Psoas muscle (tissue), 8 donors: ENCODE results near the gene GDPD5. TPM values are rescaled to one million over a fixed set of nuclear protein-coding genes. Genes with fewer than 3 reads are reported as not detected.

ENCODE experiments used
- ATAC-seq, 4 donors: fragments of 200-7000 bp; cut with Tn5 transposase; one replicate each; pipeline ENCODE4 v1.9.1; 2020; ENCODE audit warnings: moderate library complexity in 3 of 4, mild to moderate bottlenecking in 2 of 4
- DNase-seq, 2 donors: peaks; one replicate each; pipeline ENCODE4 v3.0.0-alpha.2; 2020
- H3K27ac ChIP-seq: fragments of 200-600 bp; one replicate; pipeline ENCODE4 v1.8.0; 2022
- H3K27me3 ChIP-seq, 3 donors: fragments of 200-600 bp in 1 of 3; one replicate each; pipeline versions ENCODE4 v1.6.1 to v1.8.0; 2013 to 2022; ENCODE audit warnings: low read length in 2 of 3, mild to moderate bottlenecking in 2 of 3, moderate library complexity in 1 of 3; ENCODE audit not compliant: insufficient read depth in 3 of 3
- H3K36me3 ChIP-seq, 2 donors: fragments of 200-600 bp in 1 of 2; one replicate each; pipeline versions ENCODE4 v1.6.1 to v1.8.0; 2013 to 2022; ENCODE audit warnings: low read depth in 1 of 2, mild to moderate bottlenecking in 1 of 2, moderate library complexity in 1 of 2; ENCODE audit not compliant: insufficient read depth in 1 of 2
- H3K4me1 ChIP-seq: fragments of 200-600 bp; one replicate; pipeline ENCODE4 v1.8.0; 2022
- H3K4me3 ChIP-seq: fragments of 200-600 bp; one replicate; pipeline ENCODE4 v1.8.0; 2022; ENCODE audit warnings: mild to moderate bottlenecking
- H3K9me3 ChIP-seq: fragments of 200-600 bp; one replicate; pipeline ENCODE4 v1.8.0; 2022
- WGBS, 3 donors: extraction: QIAGEN DNeasy Blood & Tissue Kit; methylation state at CpG; one replicate each; pipeline versions ENCODE4 v1.1.6 to v1.1.7; 2013; 5-methylcytosine and 5-hydroxymethylcytosine counted together
- intact Hi-C, 2 donors: fragments of 100-400 bp; cut with DNase I; formaldehyde crosslinking; loops; one replicate each; pipeline versions ENCODE4 v1.11.0 to v1.14.2; 2022
- polyA plus RNA-seq, 3 donors: library from polyadenylated mRNA; stranded (reverse); fragments of 200-250 nt; gene quantifications; one replicate each; pipeline ENCODE4 v1.2.3, GENCODE V29; 2013
- total RNA-seq, 4 donors: library from RNA; stranded (reverse); fragmentation: NEBNext Ultra II Directional in 2 of 4; extraction: Animal tissue kit (Norgen Biotek cat#: 25700) in 2 of 4; gene quantifications; one replicate each; pipeline versions ENCODE4 v1.2.1 to v1.2.4, GENCODE V29; 2021 to 2023
- TF ChIP-seq, protein P1 (sequence below): fragments of 200-600 bp; IDR thresholded peaks from one replicate; pipeline ENCODE4 v1.8.0; 2022; ENCODE audit warnings: antibody characterized with exemption
- donor health status: healthy with polysubstance abuse.
- donor health status: DM: no; HTN: no; CAD: no; lungs with moderate emphysema.
- donor health status: Bipolar disorder and iron deficiency.
- donor health status: healthy.
- donor health status: DM: yes; HTN: yes; CAD: no.
- donor health status: DM: no; HTN: no; CAD: no.
- donor health status: DM: no; HTN: no; CAD: no.
- donor health status: DM: yes; HTN: yes; CAD: no.

The GDPD5 gene
- total and polyA plus RNA-seq, 7 donors = 2.7 to 16.5 (median 11.5) TPM

DNA sequence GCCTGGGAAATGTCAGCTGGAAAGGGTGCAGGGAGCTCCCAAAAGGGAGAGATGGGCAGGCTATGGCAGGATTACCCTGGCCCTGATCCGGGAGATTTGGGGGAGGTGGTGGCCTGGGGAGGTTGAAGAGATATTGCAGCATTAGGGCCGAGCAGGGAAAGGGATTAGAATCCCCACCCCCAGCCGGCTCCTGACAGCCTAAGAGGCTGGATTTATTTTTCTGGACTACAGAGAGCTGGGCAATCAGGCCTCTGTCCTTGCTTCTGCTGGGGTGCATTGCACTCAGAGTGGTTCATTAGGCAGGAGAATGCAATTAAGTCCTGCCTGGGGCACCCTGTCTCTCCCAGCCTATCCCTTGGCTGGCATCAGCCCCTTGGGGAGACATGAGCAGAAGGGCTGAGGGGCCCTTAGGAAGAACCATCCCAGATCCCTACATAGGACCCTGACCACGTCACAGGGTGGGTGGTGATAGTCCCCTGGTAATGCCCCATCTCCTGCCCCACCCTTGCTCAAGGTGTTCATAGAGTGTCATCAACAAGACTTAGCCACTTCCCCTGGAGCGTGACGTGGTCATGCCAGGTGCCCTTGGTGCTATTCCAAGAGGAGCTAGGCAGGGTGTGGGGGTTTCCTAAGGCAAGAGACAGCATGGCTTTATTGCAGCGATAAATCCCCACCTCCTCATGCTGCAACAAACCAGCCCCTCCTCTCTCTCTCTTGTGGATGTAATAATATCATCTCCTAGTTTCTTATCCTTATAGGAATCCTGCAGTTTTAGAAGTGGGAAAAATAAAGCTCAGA, 54.4 kb downstream of the GDPD5 start:
- ATAC-seq = no peak
- Histone ChIP-seq H3K27me3 (no peaks in the 10 kb centered on the region), H3K27ac (no peak overlapping the region), H3K4me1 (peaks cover 19% of the 10 kb centered on the region), H3K36me3 (no peaks in the 10 kb centered on the region), H3K9me3 (no peaks in the 10 kb centered on the region), H3K4me3 (no peak overlapping the region)
- TF ChIP-seq, protein P1, sequence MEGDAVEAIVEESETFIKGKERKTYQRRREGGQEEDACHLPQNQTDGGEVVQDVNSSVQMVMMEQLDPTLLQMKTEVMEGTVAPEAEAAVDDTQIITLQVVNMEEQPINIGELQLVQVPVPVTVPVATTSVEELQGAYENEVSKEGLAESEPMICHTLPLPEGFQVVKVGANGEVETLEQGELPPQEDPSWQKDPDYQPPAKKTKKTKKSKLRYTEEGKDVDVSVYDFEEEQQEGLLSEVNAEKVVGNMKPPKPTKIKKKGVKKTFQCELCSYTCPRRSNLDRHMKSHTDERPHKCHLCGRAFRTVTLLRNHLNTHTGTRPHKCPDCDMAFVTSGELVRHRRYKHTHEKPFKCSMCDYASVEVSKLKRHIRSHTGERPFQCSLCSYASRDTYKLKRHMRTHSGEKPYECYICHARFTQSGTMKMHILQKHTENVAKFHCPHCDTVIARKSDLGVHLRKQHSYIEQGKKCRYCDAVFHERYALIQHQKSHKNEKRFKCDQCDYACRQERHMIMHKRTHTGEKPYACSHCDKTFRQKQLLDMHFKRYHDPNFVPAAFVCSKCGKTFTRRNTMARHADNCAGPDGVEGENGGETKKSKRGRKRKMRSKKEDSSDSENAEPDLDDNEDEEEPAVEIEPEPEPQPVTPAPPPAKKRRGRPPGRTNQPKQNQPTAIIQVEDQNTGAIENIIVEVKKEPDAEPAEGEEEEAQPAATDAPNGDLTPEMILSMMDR = no peak
- no peak for DNase-seq
- WGBS, 3 donors = 87 to 90% (median 89%) methylated on average over 7 of the region's 7 CpGs
- intact Hi-C loops = loop anchor here in 1 of 2 donors (2.0 kb wide), 1 partner anchor 57 kb away; no protein-coding TSS in a partner anchor

DNA sequence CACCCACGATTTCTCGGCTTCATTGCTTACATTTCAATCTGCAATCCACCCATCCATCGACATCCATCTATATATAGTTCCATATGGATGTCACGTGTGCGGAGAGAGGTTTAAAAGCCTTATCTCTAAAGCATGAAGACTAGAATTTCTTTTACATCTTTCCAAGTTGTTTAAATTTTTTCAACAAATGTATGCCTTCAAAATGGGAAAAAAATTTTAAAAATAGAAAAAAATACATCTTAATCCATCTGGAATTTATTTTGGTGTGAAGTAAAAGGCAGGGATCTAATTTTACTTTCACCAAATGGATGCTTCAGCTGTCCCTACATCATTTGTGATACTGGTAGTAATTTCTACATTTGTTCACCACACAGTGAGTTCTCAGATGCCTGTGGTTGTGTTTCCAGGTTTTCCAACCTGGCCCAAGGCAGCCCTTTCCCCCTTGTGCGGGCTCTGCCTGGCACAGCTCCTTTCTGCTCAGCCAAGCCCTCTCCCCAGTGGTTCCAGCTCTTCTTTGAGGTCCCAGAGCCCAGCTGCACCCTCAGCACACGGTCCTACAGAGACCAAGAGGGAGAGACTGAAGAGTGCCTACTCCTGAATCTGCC, 55.2 kb downstream of the GDPD5 start:
- no peak for DNase-seq
- H3K27me3 ChIP-seq = no peaks in the 10 kb centered on the region
- no peak for ATAC-seq
- H3K36me3 ChIP-seq = no peaks in the 10 kb centered on the region
- H3K27ac ChIP-seq = no peak overlapping the region
- intact Hi-C loops = loop anchor here in 1 of 2 donors (2.0 kb wide), 1 partner anchor 58 kb away; no protein-coding TSS in a partner anchor
- TF ChIP-seq, protein P1 = no peak
- H3K4me1 ChIP-seq = peaks cover 11% of the 10 kb centered on the region
- no peaks in the 10 kb centered on the region for H3K9me3 ChIP-seq
- WGBS, 3 donors = 84 to 91% (median 89%) methylated on average over 7 of the region's 7 CpGs
- H3K4me3 ChIP-seq = no peak overlapping the region

DNA sequence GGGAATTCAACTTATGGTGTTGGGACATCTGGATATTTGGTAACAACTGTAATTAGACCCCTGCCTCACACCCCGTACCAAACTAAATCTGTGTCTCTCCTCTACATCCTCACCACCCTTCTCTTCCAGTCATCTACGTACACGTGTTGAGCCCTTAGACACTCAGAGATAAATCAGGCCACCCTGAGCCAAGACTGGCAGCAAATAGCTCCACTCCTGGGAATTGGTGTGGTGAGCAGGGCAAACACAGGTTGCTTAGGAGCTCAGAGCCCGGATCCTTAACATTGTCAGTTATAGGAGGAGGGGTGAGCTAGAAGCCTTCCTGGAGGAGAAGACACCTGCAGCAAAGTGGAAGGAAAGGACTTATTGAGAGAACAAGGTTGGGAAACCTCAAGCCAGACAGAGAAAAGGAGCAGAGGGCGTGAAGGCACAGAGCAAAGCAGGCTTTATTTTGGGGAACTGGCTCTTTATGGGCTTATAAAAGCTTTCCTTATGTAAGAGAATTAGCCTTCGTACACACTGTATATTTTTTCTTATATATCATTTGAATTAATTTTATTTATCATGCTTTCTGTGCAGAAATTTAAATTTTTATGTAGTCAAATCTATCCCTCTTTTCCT, 55.8 kb downstream of the GDPD5 start:
- intact Hi-C loops = loop anchor here in 1 of 2 donors (2.0 kb wide), 1 partner anchor 59 kb away; no protein-coding TSS in a partner anchor
- Histone ChIP-seq H3K4me3 (no peak overlapping the region), H3K36me3 (no peaks in the 10 kb centered on the region), H3K9me3 (no peaks in the 10 kb centered on the region), H3K4me1 (peaks cover 4% of the 10 kb centered on the region), H3K27me3 (no peaks in the 10 kb centered on the region), H3K27ac (no peak overlapping the region)
- 72 to 88% (median 81%) methylated on average over 6 of the region's 6 CpGs for WGBS, 3 donors
- ATAC-seq (no peak), DNase-seq (no peak)
- TF ChIP-seq, protein P1 = no peak

DNA sequence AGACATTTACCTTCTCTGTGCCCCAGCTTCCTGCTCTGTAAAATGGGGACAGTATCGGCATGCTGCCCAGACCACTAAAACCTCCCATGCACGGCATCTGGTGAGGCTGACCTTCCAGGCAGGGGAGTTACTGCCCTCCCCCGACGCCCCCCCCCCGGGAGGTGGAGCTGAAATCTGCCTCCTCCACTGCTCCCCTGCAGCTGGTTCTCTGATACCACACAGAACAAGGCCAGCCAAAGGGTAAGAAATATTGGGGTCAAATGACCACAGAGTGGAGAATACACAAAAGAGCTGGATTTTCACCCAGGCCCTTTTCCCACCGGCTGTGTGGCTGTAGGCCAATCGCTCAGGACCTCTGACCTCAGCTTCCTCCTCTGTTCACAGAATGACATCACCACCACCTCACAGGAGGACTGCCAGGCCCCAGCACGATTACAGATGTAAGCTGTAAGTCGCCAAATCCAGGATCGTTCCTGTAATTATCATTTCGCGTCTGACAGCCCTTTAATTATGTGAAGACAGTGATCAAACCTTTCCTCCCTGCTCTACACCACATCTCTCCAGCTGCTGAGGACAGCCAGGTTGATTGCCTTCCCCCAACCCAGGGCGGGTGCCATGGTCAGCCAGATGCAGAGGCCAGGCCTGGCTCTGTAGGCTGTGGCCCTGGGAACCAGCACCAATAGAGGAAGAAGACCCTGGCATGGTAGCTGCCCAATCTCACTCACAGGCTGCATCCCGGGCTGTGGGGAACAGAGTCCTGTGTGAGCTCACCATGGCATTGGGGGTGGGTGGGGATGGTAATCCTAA, 57.0 kb downstream of the GDPD5 start:
- TF ChIP-seq, protein P1 = no peak
- H3K9me3 ChIP-seq = no peaks in the 10 kb centered on the region
- 41 to 45% (median 44%) methylated on average over 14 of the region's 14 CpGs for WGBS, 3 donors
- peak overlapping the region; percentile 36 for H3K27ac ChIP-seq
- H3K27me3 ChIP-seq = no peaks in the 10 kb centered on the region
- intact Hi-C loops = no loop called here
- peaks cover 4% of the 10 kb centered on the region for H3K4me1 ChIP-seq
- ATAC-seq (peak in 3 of 4 donors; percentile 39 to 60 (median 53)), DNase-seq (peak; percentile 71 to 84)
- H3K36me3 ChIP-seq = no peaks in the 10 kb centered on the region
- H3K4me3 ChIP-seq = no peak overlapping the region
